Activated CD8-positive, alpha-beta memory T cell treated with anti-CD3 and anti-CD28 coated beads, Interleukin-2, amount 10 ng/mL, durations not matched to agents 7 days and 5 days (primary cell): ENCODE results near the gene PSMD13. TPM values are rescaled to one million over a fixed set of nuclear protein-coding genes. Genes with fewer than 3 reads are reported as not detected.
A peak's percentile ranks its signal among the peaks of the same experiment; 100 is the strongest.
"Not testable (repeated sequence)": the region's sequence is repeated elsewhere in the genome, so short reads cannot be mapped to it uniquely, and the experiment has no call there.

ENCODE experiments used
- ATAC-seq: fragments of 150-1000 bp; cut with Tn5 transposase; one replicate; pipeline ENCODE4 v1.10.0; 2021; ENCODE audit warnings: moderate library complexity
- CTCF ChIA-PET: fragments of 350-600 bp; sonication (Branson Sonifier 250); formaldehyde crosslinking; loops from one replicate; lab custom pipeline; 2021; ENCODE audit warnings: antibody characterized with exemption; lab: Charles Lee
- DNase-seq: peaks from one replicate; pipeline ENCODE4 v3.0.0-alpha.2; 2020
- H3K27ac Mint-ChIP-seq: one replicate; pipeline ENCODE4 v1.8.0; 2021; ENCODE audit warnings: mild to moderate bottlenecking, mixed read lengths
- H3K27me3 Mint-ChIP-seq: one replicate; pipeline ENCODE4 v1.8.0; 2021; ENCODE audit warnings: mixed read lengths
- H3K36me3 Mint-ChIP-seq: one replicate; pipeline ENCODE4 v1.8.0; 2021; ENCODE audit warnings: mild to moderate bottlenecking, mixed read lengths
- H3K4me1 Mint-ChIP-seq: one replicate; pipeline ENCODE4 v1.8.0; 2021; ENCODE audit warnings: mixed read lengths
- H3K4me3 Mint-ChIP-seq: one replicate; pipeline ENCODE4 v1.8.0; 2021; ENCODE audit warnings: mild to moderate bottlenecking, moderate library complexity, mixed read lengths
- H3K9me3 Mint-ChIP-seq: one replicate; pipeline ENCODE4 v1.8.0; 2022; ENCODE audit warnings: low read depth, mixed read lengths
- total RNA-seq, 2 experiments: library from RNA; stranded (reverse); gene quantifications; one replicate each; pipeline ENCODE4 v1.2.3, GENCODE V29; 2021

Gene PSMD13
- total RNA-seq, 2 experiments from 2014 or later = 166 to 199 TPM

DNA sequence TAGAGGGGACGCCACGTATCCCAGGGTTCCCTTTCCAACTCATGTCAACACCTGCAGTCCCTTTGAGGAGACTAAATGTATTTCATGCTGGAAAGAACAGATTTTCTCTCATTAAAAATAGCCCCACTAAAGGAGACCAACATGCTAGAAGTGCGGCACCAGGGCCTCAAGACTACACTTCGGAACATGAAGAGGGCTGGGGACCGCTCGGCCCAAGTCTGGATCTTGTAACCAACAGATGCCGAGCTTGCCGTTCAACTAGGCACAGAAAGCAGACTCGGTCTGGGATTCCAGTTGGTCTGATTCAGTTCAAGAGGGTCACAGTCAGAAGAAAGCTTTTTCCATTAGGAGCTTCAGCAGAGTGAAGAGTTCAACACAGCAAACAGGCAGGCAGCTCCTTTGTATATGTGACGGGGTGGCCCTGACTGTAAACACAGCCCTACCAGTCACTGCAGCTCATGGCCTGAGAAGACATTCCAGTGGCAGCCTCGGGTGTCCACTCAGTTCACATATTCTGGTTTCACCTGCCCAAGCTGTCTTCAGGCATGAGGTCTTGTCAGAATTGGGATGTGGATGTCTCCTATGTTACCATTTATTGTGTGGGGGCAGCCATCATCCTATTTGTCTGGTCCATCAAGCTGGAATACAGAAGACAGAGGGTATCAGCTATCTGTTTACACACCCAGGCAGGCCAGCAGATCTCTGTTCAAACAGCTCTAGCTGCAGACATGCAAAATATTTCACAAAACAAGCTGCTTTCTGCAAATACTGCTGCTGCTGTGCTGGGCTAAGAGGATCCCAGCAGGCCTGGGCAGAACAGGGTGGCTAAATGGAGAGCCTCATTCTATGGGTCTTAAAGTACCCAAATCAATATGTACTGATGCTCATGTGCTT lies 20.4 kb upstream of the PSMD13 start:
- Mint-ChIP-seq H3K4me3 (no peak overlapping the region), H3K27me3 (no peaks in the 10 kb centered on the region), H3K4me1 (peaks cover 6% of the 10 kb centered on the region), H3K9me3 (no peaks in the 10 kb centered on the region), H3K36me3 (peaks cover 16% of the 10 kb centered on the region), H3K27ac (peak overlapping the region; percentile 14)
- ATAC-seq (no peak), DNase-seq (no peak)
- CTCF ChIA-PET = interaction anchor here (0.8 to 1.0 kb wide), 2 partner anchors 9 to 148 kb away, joined by 3 read pairs; partner anchors contain the start of genes BET1L and RIC8A

DNA sequence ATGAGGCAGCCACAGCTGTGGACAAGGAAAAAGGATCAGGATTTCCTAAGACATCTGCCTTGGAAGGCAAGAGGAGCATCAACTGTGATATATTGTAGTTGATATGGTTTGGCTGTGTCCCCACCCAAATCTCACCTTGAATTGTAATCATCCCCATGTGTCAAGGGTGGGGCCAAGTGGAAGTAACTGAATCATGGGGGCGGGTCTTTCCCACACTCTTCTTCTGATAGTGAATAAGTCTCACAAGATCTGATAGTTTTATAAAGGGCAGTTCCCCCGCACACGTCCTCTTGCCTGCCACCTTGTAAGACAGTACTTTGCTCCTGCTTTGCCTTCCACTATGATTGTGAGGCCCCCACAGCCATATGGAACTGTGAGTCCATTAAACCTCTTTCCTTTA lies 19.1 kb upstream of the PSMD13 start:
- no peak for ATAC-seq
- H3K4me3 Mint-ChIP-seq = no peak overlapping the region
- CTCF ChIA-PET = interaction anchor here (1.1 kb wide), 1 partner anchor 179 kb away, joined by 3 read pairs; no protein-coding TSS in a partner anchor

DNA sequence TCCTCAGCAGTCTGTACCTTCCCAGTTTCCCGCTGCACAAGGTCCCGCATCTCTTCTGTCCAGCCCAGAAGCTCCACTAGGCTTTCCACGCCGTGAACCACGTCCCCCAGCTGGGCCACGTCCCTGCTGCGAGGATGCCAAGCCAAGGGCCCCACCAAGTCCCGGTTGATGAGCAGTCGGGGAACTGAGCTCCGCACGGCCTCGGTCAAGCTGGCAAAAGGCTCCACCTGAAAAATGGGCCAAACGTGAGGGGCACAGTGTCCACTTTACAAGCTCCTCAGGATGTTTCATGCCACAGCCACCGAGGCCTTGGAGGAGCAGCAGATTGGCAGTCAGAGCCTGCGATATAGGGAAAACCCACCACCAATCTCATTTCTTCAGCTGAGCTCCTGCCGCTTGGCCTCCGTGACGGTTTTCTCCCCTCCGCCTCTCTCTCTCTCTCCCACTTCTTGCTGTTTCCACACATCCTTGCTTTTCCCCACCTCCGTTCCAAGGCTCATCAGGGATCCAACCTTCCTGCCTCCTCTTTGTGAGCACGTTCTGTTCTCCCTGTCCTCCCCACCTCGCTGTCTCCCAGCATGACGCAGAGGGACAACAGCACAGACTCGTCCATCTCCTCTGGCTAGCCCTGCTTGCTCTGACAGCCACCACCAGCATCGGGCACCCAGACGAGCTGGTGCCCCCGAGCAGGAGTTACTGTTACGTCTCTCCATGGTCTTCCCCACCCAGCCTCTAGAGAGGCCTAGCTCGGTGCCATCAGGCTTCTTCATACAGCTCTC lies 17.8 kb upstream of the PSMD13 start:
- Mint-ChIP-seq H3K27me3 (no peaks in the 10 kb centered on the region), H3K4me1 (peaks cover 2% of the 10 kb centered on the region), H3K9me3 (no peaks in the 10 kb centered on the region), H3K27ac (no peak overlapping the region), H3K4me3 (no peak overlapping the region), H3K36me3 (peaks cover 8% of the 10 kb centered on the region)
- no peak for DNase-seq
- no peak for ATAC-seq
- CTCF ChIA-PET = interaction anchor here (1.1 kb wide), 1 partner anchor 31 kb away, joined by 3 read pairs; no protein-coding TSS in a partner anchor

More for the DNA sequence above, 19.1 kb upstream of the PSMD13 start:
- Mint-ChIP-seq H3K27me3 (no peaks in the 10 kb centered on the region), H3K4me1 (peaks cover 2% of the 10 kb centered on the region), H3K36me3 (peaks cover 13% of the 10 kb centered on the region), H3K9me3 (no peaks in the 10 kb centered on the region), H3K27ac (no peak overlapping the region)
- DNase-seq = no peak

DNA sequence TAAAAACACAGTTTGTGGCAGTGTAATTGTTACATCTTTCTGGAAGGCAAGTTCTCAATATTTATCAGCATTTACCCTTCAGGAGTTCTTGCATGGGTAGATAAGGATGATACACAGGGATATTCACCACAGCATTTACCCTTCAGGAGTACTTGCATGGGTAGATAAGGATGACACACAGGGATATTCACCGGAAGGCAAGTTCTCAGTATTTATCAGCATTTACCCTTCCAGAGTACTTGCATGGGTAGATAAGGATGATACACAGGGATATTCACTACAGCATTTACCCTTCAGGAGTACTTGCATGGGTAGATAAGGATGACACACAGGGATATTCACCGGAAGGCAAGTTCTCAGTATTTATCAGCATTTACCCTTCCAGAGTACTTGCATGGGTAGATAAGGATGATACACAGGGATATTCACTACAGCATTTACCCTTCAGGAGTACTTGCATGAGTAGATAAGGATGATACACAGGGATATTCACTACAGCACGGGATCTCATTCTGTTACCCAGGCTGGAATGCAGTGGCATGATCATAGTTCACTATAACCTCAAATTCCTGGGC lies 16.0 kb upstream of the PSMD13 start:
- not testable (repeated sequence) for ATAC-seq

DNA sequence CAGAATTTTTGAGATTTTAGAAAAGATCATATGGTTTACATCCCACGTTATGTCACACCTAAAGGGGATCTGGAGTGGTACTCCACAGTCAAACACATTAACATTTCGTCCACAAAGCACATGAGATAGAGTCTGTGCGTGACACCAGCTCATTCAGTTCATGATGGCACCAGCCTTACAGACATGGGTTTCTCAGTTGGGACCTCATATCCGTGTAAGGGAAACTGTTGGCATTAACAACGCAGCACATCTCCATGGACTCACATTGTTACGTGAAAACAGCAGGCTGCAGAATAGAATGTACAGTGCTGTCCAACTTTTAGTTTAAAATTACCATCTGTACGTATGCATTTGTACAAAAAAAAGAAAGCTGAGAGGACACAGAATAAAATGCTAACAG lies 15.2 kb upstream of the PSMD13 start:
- no peak for ATAC-seq
- no peaks in the 10 kb centered on the region for H3K9me3 Mint-ChIP-seq
- H3K36me3 Mint-ChIP-seq = no peaks in the 10 kb centered on the region
- DNase-seq = no peak
- CTCF ChIA-PET = no interaction called here
- H3K27ac Mint-ChIP-seq = no peak overlapping the region
- H3K27me3 Mint-ChIP-seq = no peaks in the 10 kb centered on the region
- H3K4me3 Mint-ChIP-seq = no peak overlapping the region
- peaks cover 7% of the 10 kb centered on the region for H3K4me1 Mint-ChIP-seq

More for the DNA sequence above, 16.0 kb upstream of the PSMD13 start:
- H3K27me3 Mint-ChIP-seq, CTCF ChIA-PET, H3K27ac Mint-ChIP-seq, H3K36me3 Mint-ChIP-seq, DNase-seq, H3K4me3 Mint-ChIP-seq, H3K4me1 Mint-ChIP-seq, H3K9me3 Mint-ChIP-seq: not testable (repeated sequence)

DNA sequence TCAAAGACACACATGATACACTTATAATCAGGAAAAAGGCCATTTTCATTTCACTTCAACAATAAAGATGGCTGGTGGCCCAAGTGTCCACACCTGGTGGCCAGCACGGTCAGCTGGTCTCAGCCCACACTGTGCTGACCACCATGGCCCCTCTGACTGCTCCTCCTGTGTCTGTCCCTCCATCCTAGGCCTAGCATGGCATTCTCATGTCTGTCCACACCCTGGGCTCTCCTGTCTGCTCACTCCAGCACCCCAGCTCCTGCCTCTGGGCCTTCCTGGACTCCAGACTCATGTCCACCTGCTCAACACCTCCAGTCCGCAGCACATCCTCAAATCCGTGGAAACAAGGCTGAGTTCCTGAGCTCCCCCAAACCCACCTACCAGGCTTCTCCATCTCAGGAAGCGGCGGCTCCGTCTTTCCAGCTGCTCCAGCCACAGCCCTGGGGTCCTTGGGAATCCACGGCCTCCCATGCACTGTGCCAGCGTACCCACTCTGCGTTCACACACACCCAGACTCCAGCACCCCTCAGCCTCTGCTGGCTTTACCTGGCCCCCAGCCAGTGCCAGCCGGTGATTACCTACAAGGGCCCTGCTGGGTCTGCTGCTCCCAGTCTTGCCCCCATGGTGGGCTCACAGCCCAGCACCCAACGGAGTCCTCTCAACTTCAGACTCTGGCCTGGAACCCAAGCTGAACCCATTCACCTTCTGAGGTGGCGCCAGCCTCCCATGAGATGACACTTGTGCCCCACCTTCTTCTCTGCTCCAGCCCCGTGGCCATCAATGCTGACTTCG lies 14.6 kb upstream of the PSMD13 start:
- Mint-ChIP-seq H3K36me3 (no peaks in the 10 kb centered on the region), H3K4me1 (peaks cover 7% of the 10 kb centered on the region), H3K27me3 (no peaks in the 10 kb centered on the region), H3K4me3 (no peak overlapping the region), H3K9me3 (no peaks in the 10 kb centered on the region), H3K27ac (no peak overlapping the region)
- no peak for ATAC-seq
- CTCF ChIA-PET = no interaction called here
- DNase-seq = no peak

DNA sequence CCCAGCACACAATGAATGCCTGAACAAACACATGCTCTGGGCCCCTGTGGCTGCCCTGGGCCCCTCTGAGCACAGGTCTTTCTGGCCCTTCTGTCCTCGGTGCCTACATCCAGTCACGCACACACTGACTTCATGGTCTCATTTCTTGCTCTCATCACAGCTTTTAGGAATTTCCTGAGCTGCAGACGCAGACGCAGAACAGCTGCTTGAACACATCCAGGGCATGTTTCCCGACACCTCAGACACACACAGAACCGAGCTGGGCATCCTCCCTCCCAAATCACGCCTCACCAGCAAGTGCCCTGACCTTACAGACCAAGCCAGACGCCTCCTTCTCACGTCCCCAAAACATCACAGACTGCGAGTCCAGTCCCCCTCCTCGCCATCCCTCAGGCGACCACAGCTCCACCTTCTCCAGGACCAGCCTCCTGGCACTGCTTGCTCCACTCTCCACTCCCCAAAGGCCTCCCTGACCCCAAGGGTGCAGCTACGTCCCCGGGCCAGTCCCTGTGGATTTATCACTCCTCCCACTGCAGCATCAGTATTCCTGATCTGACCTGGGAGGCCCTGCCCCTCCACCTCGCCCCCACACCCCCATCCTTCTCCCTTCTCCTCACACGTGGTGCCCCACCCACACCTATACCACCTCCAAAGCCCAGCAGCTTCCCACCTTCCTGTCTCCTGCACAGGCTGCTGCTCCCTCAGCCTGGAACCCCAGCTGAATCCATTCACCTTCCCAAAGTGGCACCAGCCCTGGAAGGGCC lies 13.6 kb upstream of the PSMD13 start:
- no peaks in the 10 kb centered on the region for H3K27me3 Mint-ChIP-seq
- no peak for DNase-seq
- no peaks in the 10 kb centered on the region for H3K36me3 Mint-ChIP-seq
- no peak overlapping the region for H3K4me3 Mint-ChIP-seq
- H3K9me3 Mint-ChIP-seq = no peaks in the 10 kb centered on the region
- peaks cover 7% of the 10 kb centered on the region for H3K4me1 Mint-ChIP-seq
- no peak overlapping the region for H3K27ac Mint-ChIP-seq
- no peak for ATAC-seq
- CTCF ChIA-PET = no interaction called here

DNA sequence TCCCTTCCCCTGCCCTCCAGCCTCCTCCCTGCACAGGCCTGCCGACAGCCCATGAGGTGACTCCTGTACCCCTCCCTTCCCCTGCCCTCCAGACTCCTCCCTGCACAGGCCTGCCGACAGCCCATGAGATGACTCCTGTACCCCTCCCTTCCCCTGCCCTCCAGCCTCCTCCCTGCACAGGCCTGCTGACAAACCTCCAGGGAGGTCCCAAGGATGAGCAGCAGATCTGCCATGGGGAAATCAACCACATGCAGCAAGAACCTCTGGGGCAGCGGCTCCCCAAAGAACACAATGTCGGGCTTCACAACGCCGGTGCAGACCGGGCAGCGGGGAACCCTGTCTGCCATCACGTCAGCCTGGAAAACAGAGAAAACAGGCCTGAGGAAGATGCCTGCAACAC lies 12.9 kb upstream of the PSMD13 start:
- CTCF ChIA-PET = no interaction called here
- no peaks in the 10 kb centered on the region for H3K27me3 Mint-ChIP-seq
- H3K4me3 Mint-ChIP-seq = no peak overlapping the region
- no peak overlapping the region for H3K27ac Mint-ChIP-seq
- H3K9me3 Mint-ChIP-seq = no peaks in the 10 kb centered on the region
- no peaks in the 10 kb centered on the region for H3K36me3 Mint-ChIP-seq
- DNase-seq (no peak), ATAC-seq (no peak)
- peaks cover 7% of the 10 kb centered on the region for H3K4me1 Mint-ChIP-seq

DNA sequence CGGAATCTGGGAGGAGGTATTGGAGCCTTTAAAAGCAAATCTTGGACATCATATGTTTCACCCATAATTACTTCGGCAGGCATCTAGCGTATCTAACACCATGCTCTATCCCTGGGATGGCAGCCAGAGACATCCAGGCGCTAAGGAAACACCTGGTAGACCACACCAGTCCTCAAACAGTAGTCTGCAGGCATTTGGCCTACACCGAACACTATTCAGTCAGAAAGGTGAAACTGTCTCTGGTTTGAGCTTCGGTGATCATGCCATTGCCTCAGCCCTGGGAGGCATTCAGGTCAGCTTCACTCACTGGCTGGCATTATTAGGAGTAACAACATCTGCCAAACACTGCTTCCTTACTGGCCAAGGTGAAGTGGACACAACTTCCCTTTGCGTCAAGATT lies 12.4 kb upstream of the PSMD13 start:
- H3K4me3 Mint-ChIP-seq = no peak overlapping the region
- CTCF ChIA-PET = no interaction called here
- DNase-seq (no peak), ATAC-seq (no peak)
- no peaks in the 10 kb centered on the region for H3K9me3 Mint-ChIP-seq
- H3K27me3 Mint-ChIP-seq = no peaks in the 10 kb centered on the region
- H3K36me3 Mint-ChIP-seq = no peaks in the 10 kb centered on the region
- H3K27ac Mint-ChIP-seq = no peak overlapping the region
- peaks cover 7% of the 10 kb centered on the region for H3K4me1 Mint-ChIP-seq

DNA sequence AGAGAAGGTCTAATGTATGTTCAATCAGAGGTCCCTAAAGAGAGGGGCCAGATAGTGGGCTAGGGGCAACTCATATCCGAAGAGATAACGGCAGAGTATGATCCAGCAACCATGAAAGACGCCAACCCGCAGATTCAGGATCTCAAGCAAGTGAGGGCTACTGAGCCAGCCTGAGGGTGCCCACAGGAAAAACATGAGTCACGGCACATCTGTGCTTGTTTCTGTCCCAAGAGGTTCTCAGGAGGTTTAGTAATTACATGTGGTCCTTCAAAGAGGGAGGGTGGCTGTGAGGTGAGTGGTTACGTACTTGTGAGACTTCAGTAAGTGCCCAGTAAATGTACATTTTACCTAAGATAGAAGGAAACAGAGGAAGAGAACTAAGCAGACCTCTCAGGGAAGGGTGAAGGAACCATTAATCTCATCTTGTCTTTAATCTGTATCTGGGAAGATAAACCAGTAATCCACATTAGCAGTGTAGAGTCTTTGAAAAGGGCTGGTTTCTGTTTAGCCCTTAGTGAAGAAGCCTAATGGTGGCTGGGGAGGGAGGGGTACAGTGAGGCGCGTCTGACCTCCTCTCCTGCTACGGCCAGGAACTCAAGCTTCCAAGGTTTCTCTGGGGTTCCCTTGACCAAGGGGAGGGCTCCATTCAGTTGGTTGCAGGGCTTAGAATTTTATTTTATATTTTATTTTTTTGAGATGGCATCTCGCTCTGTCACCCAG lies 10.9 kb upstream of the PSMD13 start:
- DNase-seq (no peak), ATAC-seq (peak; percentile 49)
- Mint-ChIP-seq H3K27ac (no peak overlapping the region), H3K27me3 (no peaks in the 10 kb centered on the region), H3K9me3 (no peaks in the 10 kb centered on the region), H3K4me3 (no peak overlapping the region), H3K36me3 (no peaks in the 10 kb centered on the region), H3K4me1 (peaks cover 7% of the 10 kb centered on the region)
- CTCF ChIA-PET = no interaction called here

DNA sequence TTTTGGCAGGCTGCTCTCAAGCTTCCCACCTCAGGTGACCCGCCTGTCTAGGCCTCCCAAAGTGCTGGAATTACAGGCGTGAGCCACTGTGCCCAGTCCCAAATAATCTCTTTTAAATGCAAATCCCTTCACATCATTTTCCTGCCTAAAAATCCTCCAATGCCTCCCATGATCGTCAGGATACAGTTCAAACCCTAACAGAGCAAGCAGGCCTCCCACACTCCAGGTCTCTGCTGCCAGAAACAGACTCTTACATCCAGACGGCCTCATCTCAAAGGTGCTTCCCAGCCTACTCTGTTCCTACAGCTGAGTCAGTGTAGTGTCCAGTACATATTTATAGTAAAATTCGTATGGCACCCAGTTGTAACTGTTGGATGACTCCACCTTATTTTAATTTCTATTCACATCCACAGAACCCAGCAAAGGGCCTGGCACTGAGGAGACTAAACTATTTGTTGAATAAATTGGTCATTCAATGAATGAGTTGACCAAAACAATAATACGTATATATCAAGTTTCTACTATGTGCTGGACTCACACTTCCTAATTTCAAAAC lies 8.9 kb upstream of the PSMD13 start:
- Mint-ChIP-seq H3K9me3 (no peaks in the 10 kb centered on the region), H3K27me3 (no peaks in the 10 kb centered on the region), H3K4me1 (peaks cover 7% of the 10 kb centered on the region), H3K36me3 (no peaks in the 10 kb centered on the region), H3K27ac (no peak overlapping the region), H3K4me3 (no peak overlapping the region)
- DNase-seq = no peak
- ATAC-seq = no peak
- CTCF ChIA-PET = interaction anchor here (1.1 to 1.4 kb wide), 2 partner anchors 19 to 23 kb away, joined by 3 read pairs; no protein-coding TSS in a partner anchor
